ENCODE results near the gene KYAT1.

GRCh38 chr9:128809036-128809599 is 72.6 kb downstream of the KYAT1 start:
- TF ChIP-seq CTCF (IDR thresholded peaks at IDR 0.05) (no peak), POLR2A (IDR thresholded peaks at IDR 0.05) (no peak)
